ENCODE results near the gene ATP6V1C2.

DNA sequence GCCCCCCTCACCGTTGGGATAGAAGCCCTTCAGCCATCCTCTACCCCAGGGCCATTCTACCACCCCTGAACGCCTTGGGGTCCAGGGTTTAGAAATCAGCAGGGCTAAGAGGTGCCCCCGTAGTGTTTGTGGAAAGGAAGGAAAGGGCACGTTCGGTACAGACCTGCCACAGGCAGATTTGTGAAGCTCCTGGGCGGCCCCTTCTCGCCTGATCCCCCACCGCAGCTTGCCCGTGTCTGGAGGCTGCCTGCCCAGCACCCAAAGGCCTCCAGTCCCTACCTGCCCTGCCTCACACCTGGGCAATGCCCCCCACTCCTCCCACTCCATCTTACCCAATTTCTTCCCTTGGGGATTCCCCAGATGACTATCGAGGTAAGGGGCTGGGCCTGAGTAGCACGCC, 21.2 kb downstream of the ATP6V1C2 start:
- no peak for TF ChIP-seq POLR2A (IDR thresholded peaks at IDR 0.05; ENCODE audit: low read length)
- no peak for TF ChIP-seq GATA1 (IDR thresholded peaks at IDR 0.05; ENCODE audit: low read depth, low read length)
